ENCODE results near the gene ZC3H7B.
"Not testable (repeated sequence)": the region's sequence is repeated elsewhere in the genome, so short reads cannot be mapped to it uniquely, and the experiment has no call there.

ZC3H7B gene

DNA sequence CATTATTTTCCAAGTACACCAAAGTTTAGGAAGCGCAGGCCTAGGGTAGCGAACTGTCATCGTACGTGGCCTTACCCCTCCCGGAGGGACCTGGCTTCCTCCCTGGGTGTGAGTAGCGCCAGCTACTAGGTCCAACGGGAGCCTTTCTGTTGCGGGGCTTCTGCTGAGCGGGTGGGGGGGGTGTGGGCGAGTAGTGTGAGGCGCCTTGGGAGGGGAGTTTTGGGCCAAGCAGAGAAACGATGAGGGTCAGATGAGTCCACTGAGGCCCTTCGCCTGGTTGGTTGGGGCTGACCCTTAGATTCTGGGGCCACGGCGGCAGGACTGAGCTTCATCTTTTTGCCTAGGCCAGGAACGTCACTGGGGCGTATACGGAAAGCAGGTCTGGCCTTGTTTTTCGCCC is 81.3 kb downstream of the ZC3H7B start:
- DNase-seq (ENCODE audit: low read depth in 3 of 3): no peak

- no peak for DNase-seq (ENCODE audit: low read depth in 3 of 3)
These were observed 81.8 kb downstream of the ZC3H7B start for GRCh38 chr22:41383085-41383484.

- DNase-seq (ENCODE audit: low read depth in 3 of 3): no peak
These were observed 82.8 kb downstream of the ZC3H7B start for GRCh38 chr22:41384128-41384527.

GRCh38 chr22:41387341-41387740 is 86.0 kb downstream of the ZC3H7B start:
- DNase-seq (ENCODE audit: low read depth in 3 of 3): no peak

- DNase-seq (ENCODE audit: low read depth in 3 of 3): no peak
These were observed 92.7 kb downstream of the ZC3H7B start for GRCh38 chr22:41394012-41394356.

- DNase-seq (ENCODE audit: low read depth in 3 of 3): no peak
These were observed 94.4 kb downstream of the ZC3H7B start for GRCh38 chr22:41395531-41396240.

DNA sequence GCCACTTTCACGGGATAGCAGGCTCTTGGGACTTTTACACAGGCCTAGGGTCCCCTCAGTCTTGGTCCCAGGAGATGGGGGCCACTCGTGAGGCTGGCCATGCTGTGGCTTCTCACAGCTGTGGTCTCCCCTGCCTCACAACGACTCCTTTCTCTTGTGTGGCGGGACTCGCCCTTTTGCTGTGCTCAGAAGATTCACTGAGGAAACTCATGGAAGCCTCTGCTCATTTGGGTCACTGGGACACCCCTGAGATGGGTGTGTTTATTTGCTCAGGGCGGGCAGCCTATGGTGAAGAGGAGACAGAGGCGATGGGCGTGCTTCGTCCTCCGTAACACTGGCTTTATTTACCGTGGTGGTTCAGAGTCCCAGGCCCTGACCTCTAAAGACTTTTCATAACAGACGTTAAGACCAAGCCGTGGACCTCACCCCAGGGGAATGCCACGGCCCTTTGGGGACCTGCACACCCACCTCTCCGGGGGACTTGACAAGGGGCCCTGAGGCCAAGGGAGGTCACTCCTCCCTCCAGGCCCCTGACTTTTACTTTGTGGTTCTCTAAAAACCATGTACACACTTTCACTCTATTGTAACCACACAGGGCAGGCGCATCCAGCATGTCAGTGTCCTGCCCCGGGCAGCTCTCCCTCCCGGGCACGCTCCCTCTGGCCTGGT is 96.0 kb downstream of the ZC3H7B start:
- no peak for DNase-seq (ENCODE audit: low read depth in 3 of 3)

DNA sequence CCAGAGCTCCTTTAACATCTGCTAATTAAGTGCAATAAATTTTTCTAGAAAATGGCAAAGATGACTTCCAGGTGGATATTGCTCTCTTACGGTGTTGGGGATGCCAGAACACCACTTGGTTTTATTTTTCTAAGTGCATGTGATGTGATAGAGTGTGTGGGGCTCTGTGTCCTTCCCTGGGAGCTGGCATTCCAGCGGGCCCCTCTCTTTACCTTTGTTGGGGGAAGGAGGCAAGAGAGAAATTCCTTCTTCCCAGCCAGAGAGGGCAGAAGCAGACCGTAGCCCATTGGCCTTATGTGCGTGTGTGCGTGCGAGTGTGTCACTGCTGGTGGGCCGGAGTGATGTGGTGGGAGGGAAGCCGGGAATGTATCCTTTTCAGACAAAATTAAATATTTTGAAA is 97.6 kb downstream of the ZC3H7B start:
- no peak for DNase-seq (ENCODE audit: low read depth in 3 of 3)

DNA sequence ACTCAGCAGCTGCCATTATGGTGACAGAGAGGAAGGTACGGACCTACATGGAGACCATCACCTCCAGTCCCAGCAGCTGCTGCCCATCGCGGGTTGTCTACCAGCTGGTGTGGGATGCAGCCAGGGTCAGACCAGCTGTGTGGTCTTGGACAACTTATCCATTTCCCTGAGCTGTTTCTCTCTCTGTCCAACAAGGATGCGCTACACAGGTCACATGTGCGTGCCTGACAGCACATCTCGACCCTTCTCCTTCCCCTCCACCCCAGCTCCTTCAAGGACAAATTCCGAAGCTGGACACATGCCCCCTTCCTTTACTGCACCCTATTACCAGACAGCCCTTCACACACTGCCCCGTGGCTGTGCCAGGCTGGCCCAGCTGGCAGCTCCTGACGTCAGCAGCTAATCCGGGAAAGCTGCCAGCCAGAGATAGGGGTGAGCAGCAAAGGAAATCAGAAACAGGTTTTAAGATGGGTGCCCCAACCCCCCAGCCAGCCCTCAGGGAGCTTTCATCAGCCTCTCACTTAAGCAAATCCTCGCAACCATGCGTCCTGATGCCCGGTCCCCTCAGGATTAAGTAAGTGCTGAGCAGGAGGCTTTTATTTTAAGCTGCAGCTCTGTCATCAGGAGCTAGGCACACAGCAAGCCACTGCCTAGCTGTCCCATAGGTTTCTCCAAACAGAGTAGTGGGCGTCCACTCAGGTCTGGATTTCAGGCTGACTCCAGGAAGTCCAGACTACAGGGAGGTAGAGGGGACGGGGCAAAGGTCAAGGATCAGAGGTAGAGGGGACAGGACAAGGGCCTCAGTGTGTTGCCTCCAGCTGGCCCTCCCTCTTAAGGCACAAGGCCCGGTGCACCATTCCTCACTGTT is 100.7 kb downstream of the ZC3H7B start:
- DNase-seq (ENCODE audit: low read depth in 3 of 3): no peak

- not testable (repeated sequence) for DNase-seq (ENCODE audit: low read depth in 3 of 3)
These were observed 101.5 kb downstream of the ZC3H7B start for GRCh38 chr22:41402851-41403250.

DNA sequence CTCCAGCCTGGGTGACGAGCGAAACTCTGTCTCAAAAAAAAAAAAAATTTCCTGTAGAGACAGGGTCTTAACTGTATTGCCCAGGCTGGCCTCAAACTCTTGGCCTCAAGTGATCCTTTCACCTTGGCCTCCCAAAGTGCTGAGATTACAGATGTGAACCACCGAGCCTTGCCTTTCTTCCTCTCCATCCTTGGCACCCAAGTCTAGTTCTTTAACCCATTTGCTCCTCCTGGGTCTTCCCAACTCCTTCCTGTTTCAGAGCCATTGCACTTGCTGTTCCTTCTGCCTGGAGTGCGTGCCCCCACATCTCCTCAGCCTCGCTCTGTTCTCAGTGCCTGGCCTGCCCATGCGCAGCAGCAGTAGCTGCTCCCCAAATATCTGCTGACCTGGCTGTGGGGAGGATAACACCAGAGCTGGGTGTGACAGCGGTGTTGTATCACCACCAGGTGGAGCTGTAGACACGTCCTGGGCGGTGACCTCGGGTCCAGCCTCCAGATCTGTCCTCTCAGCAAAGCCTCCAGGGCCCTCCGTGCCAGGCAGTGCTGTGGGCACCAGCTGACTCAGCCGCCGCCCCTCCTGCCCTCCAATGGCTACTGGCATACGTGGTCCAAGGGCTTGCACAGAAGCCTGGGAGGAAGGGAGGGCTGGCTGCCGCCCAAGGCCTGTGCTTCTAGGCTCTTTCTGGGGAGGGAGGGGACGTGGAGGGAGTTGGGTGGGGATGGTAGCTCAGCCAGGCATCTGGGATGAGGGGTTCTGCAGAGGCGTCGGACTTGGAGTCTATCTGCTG is 102.4 kb downstream of the ZC3H7B start:
- peak; percentile 73 to 84 (median 84) for DNase-seq (ENCODE audit: low read depth in 3 of 3)

DNA sequence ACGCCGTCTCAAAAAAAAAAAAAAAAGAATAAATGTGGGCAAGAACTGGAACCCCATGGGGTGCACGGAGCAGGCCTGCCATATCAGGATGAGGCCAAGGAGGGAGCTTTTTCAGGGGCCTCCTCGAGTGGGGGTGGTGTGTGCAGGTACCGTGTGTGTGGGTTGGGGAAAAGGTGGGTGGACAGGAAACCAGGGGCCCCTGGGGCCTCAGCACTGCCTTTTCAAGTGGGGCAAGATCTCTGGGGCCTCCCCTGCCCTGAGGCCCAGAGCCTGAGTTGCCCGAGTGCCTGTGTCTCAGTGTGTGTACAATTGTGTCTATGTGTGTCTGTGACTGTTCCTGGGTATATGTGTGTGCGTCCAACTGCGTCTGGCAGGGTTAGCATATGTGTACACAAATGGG is 104.3 kb downstream of the ZC3H7B start:
- DNase-seq (ENCODE audit: low read depth in 3 of 3): peak in 1 of 3 donors; percentile 14

GRCh38 chr22:41406410-41406809 is 105.1 kb downstream of the ZC3H7B start:
- no peak for DNase-seq (ENCODE audit: low read depth in 3 of 3)

GRCh38 chr22:41407433-41407832 is 106.1 kb downstream of the ZC3H7B start:
- no peak for DNase-seq (ENCODE audit: low read depth in 3 of 3)

DNA sequence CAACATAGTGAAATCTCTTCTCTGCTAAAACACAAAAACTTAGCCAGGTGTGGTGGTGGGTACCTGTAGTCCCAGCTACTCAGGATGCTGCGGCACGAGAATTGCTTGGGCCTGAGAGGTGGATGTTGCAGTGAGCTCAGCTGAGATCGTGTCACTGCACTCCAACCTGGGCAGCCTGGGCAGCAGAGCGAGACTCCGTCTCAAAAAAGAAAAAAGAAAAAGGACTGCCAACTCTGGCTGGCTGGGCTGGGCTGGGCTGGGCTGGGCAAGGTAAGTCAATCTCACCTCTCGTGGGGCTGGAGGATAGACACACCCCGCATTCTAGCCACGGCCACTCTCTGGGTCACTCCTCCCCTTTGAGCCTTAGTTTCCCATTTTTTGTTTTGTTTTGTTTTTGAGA is 107.3 kb downstream of the ZC3H7B start:
- DNase-seq (ENCODE audit: low read depth in 3 of 3): no peak
